Loucy (cell line): ENCODE results near the gene TNRC6C.

Experiments used
- EZH2phosphoT487 ChIP-seq: fragments of 200-600 bp; IDR thresholded peaks from 2 replicates; pipeline ENCODE4 v1.6.1; 2018; ENCODE audit warnings: antibody characterized with exemption, mild to moderate bottlenecking, moderate library complexity, borderline replicate concordance
- TF ChIP-seq, protein P1 (sequence below): fragments of 200-600 bp; sonication (generic); conservative IDR thresholded peaks from 2 replicates; pipeline ENCODE4 v1.5.1; 2014; ENCODE audit warnings: mild to moderate bottlenecking, antibody characterized with exemption, low read length

DNA sequence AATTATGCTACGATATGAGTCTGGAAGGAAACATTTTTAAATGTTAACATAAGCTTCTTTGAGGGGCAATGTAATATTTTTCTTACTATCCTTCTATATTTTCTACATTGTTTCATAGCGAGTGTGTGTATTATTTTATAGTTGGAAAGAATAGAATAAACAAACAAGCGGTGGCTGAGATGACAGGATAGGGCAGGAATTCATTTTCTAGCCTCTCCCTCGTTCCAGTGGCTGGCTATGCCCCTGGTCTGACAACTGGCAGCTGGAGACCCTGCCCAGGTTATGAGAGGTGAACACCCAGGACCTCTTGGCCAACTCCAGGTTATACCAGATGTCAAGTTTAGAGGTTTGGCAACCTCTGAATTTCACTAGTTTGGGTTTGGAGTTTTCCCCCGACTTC lies 14.5 kb upstream of the TNRC6C start:
- TF ChIP-seq, protein P1, sequence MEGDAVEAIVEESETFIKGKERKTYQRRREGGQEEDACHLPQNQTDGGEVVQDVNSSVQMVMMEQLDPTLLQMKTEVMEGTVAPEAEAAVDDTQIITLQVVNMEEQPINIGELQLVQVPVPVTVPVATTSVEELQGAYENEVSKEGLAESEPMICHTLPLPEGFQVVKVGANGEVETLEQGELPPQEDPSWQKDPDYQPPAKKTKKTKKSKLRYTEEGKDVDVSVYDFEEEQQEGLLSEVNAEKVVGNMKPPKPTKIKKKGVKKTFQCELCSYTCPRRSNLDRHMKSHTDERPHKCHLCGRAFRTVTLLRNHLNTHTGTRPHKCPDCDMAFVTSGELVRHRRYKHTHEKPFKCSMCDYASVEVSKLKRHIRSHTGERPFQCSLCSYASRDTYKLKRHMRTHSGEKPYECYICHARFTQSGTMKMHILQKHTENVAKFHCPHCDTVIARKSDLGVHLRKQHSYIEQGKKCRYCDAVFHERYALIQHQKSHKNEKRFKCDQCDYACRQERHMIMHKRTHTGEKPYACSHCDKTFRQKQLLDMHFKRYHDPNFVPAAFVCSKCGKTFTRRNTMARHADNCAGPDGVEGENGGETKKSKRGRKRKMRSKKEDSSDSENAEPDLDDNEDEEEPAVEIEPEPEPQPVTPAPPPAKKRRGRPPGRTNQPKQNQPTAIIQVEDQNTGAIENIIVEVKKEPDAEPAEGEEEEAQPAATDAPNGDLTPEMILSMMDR = no peak
- TF ChIP-seq EZH2phosphoT487 = no peak
